ENCODE data around the gene LSM14B.
A peak's percentile ranks its signal among the peaks of the same experiment; 100 is the strongest.

Gene LSM14B

DNA sequence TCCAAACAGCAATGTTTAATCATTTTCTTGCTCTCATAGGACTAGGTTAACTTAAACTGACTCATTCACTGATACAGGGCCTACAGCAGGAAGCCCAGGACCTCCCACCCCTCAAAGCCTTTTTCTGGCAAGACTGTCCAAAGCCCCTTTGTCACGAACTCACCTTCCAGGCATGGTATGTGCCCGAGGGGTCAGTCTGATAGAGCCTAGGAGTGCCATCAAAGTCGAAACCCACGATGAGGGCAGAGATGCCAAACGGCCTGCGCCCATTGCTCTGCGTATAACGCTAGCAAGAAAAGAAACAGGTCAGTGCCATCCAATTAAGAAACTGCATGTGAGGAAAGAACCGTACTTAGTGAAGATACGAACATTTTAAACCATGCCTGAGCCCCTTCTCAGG, 16.6 kb downstream of the LSM14B start:
- Histone ChIP-seq H2AFZ (no peak overlapping the region), H3K4me1 (peaks cover 11% of the 10 kb centered on the region), H3K27me3 (ENCODE audit: control insufficient read depth, insufficient read depth, low read length) (no peaks in the 10 kb centered on the region), H3K27ac (peak overlapping the region; percentile 35), H3K36me3 (ENCODE audit: control insufficient read depth, insufficient read depth, low read length) (no peaks in the 10 kb centered on the region), H3K4me3 (ENCODE audit: low read depth, low read length) (no peak overlapping the region), H3K79me2 (peaks cover 12% of the 10 kb centered on the region), H3K9ac (no peak overlapping the region), H3K9me3 (ENCODE audit: control insufficient read depth, low read length) (no peaks in the 10 kb centered on the region), H3K4me2 (ENCODE audit: low read length) (no peak overlapping the region)
- TF ChIP-seq, protein P1, sequence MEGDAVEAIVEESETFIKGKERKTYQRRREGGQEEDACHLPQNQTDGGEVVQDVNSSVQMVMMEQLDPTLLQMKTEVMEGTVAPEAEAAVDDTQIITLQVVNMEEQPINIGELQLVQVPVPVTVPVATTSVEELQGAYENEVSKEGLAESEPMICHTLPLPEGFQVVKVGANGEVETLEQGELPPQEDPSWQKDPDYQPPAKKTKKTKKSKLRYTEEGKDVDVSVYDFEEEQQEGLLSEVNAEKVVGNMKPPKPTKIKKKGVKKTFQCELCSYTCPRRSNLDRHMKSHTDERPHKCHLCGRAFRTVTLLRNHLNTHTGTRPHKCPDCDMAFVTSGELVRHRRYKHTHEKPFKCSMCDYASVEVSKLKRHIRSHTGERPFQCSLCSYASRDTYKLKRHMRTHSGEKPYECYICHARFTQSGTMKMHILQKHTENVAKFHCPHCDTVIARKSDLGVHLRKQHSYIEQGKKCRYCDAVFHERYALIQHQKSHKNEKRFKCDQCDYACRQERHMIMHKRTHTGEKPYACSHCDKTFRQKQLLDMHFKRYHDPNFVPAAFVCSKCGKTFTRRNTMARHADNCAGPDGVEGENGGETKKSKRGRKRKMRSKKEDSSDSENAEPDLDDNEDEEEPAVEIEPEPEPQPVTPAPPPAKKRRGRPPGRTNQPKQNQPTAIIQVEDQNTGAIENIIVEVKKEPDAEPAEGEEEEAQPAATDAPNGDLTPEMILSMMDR (IDR thresholded peaks at IDR 0.05): no peak

- H3K9ac ChIP-seq: no peak overlapping the region
- no peaks in the 10 kb centered on the region for H3K36me3 ChIP-seq (ENCODE audit: control insufficient read depth, insufficient read depth, low read length)
- TF ChIP-seq, protein P1 (IDR thresholded peaks at IDR 0.05): no peak
- H2AFZ ChIP-seq: no peak overlapping the region
- H3K9me3 ChIP-seq (ENCODE audit: control insufficient read depth, low read length): no peaks in the 10 kb centered on the region
- peaks cover 13% of the 10 kb centered on the region for H3K4me1 ChIP-seq
- H3K27ac ChIP-seq: no peak overlapping the region
- H3K27me3 ChIP-seq (ENCODE audit: control insufficient read depth, insufficient read depth, low read length): no peaks in the 10 kb centered on the region
- no peak overlapping the region for H3K4me2 ChIP-seq (ENCODE audit: low read length)
- H3K4me3 ChIP-seq (ENCODE audit: low read depth, low read length): no peak overlapping the region
- H3K79me2 ChIP-seq: peaks cover 12% of the 10 kb centered on the region
These were observed 17.4 kb downstream of the LSM14B start for GRCh38 chr20:62139636-62140035.

DNA sequence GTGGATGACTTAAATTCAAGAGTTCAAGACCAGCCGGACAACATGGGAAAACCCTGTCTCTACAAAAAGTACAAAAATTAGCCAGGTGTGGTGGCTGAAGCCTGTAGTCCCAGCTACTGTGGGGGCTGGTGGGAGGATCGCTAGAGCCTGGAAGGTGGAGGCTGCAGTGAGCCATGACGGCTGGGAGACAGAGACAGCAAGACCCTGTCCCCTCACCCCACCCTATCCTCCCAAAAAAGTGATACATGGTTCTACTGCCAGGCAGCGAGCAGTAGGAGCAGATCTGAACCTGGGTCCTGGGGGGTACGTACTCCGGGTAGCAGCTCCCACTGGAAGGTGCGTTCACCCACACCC, 18.7 kb downstream of the LSM14B start:
- no peak overlapping the region for H3K9ac ChIP-seq
- H2AFZ ChIP-seq: no peak overlapping the region
- H3K27me3 ChIP-seq (ENCODE audit: control insufficient read depth, insufficient read depth, low read length): no peaks in the 10 kb centered on the region
- TF ChIP-seq, protein P1 (IDR thresholded peaks at IDR 0.05): no peak
- H3K4me1 ChIP-seq: peaks cover 14% of the 10 kb centered on the region
- H3K36me3 ChIP-seq (ENCODE audit: control insufficient read depth, insufficient read depth, low read length): no peaks in the 10 kb centered on the region
- H3K79me2 ChIP-seq: peaks cover 26% of the 10 kb centered on the region
- no peaks in the 10 kb centered on the region for H3K9me3 ChIP-seq (ENCODE audit: control insufficient read depth, low read length)
- H3K4me2 ChIP-seq (ENCODE audit: low read length): peak overlapping the region; percentile 71
- H3K4me3 ChIP-seq (ENCODE audit: low read depth, low read length): no peak overlapping the region
- H3K27ac ChIP-seq: no peak overlapping the region

- Histone ChIP-seq H3K9ac (no peak overlapping the region), H3K79me2 (peaks cover 32% of the 10 kb centered on the region), H3K36me3 (ENCODE audit: control insufficient read depth, insufficient read depth, low read length) (no peaks in the 10 kb centered on the region), H3K4me2 (ENCODE audit: low read length) (peak overlapping the region; percentile 71), H2AFZ (no peak overlapping the region), H3K27me3 (ENCODE audit: control insufficient read depth, insufficient read depth, low read length) (no peaks in the 10 kb centered on the region), H3K4me1 (peaks cover 14% of the 10 kb centered on the region), H3K9me3 (ENCODE audit: control insufficient read depth, low read length) (no peaks in the 10 kb centered on the region), H3K4me3 (ENCODE audit: low read depth, low read length) (peak overlapping the region; percentile 64), H3K27ac (no peak overlapping the region)
- TF ChIP-seq, protein P1 (IDR thresholded peaks at IDR 0.05): peak; percentile 8
These were observed 19.3 kb downstream of the LSM14B start for GRCh38 chr20:62141397-62142251.
